Ishikawa (cell line): ENCODE data around the gene USH1C.

Experiments
- CEBPB ChIP-seq: IDR thresholded peaks from 2 replicates; pipeline ENCODE4 v1.6.1; 2012
- CREB1 ChIP-seq: IDR thresholded peaks from 2 replicates; pipeline ENCODE4 v1.6.1; 2012; ENCODE audit warnings: low read depth
- EGR1 ChIP-seq: IDR thresholded peaks from 2 replicates; pipeline ENCODE4 v1.6.1; 2012
- EP300 ChIP-seq: IDR thresholded peaks from 2 replicates; pipeline ENCODE4 v1.6.1; 2012; ENCODE audit warnings: borderline replicate concordance
- FOXM1 ChIP-seq: IDR thresholded peaks from 2 replicates; pipeline ENCODE4 v1.6.1; 2012; ENCODE audit warnings: low read depth, borderline replicate concordance
- MAX ChIP-seq: IDR thresholded peaks from 2 replicates; pipeline ENCODE4 v1.6.1; 2012
- NFIC ChIP-seq: IDR thresholded peaks from 2 replicates; pipeline ENCODE4 v1.6.1; 2012
- RAD21 ChIP-seq: IDR thresholded peaks from 2 replicates; pipeline ENCODE4 v1.6.1; 2012; ENCODE audit warnings: low read depth
- TAF1 ChIP-seq: IDR thresholded peaks from 2 replicates; pipeline ENCODE4 v1.6.1; 2012; ENCODE audit warnings: low read depth, mild to moderate bottlenecking
- TCF12 ChIP-seq: IDR thresholded peaks from 2 replicates; pipeline ENCODE4 v1.6.1; 2012; ENCODE audit warnings: low read depth
- TEAD4 ChIP-seq: IDR thresholded peaks from 2 replicates; pipeline ENCODE4 v1.6.1; 2012
- USF1 ChIP-seq: IDR thresholded peaks from 2 replicates; pipeline ENCODE4 v1.6.1; 2012
- YY1 ChIP-seq: IDR thresholded peaks from 2 replicates; pipeline ENCODE4 v1.6.1; 2012; ENCODE audit warnings: low read depth
- ZBTB7A ChIP-seq: IDR thresholded peaks from 2 replicates; pipeline ENCODE4 v1.6.1; 2012; ENCODE audit warnings: low read depth
- TF ChIP-seq, protein P1 (sequence below): IDR thresholded peaks from 2 replicates; pipeline ENCODE4 v1.6.1; 2012; ENCODE audit warnings: low read depth, mild to moderate bottlenecking

USH1C gene

GRCh38 chr11:17531636-17532113 lies 12.5 kb downstream of the USH1C start:
- TF ChIP-seq CEBPB (no peak), EGR1 (no peak), NFIC (no peak), YY1 (no peak), RAD21 (no peak), TEAD4 (no peak), TAF1 (no peak), USF1 (no peak), CREB1 (no peak), FOXM1 (no peak)
- TF ChIP-seq, protein P1, sequence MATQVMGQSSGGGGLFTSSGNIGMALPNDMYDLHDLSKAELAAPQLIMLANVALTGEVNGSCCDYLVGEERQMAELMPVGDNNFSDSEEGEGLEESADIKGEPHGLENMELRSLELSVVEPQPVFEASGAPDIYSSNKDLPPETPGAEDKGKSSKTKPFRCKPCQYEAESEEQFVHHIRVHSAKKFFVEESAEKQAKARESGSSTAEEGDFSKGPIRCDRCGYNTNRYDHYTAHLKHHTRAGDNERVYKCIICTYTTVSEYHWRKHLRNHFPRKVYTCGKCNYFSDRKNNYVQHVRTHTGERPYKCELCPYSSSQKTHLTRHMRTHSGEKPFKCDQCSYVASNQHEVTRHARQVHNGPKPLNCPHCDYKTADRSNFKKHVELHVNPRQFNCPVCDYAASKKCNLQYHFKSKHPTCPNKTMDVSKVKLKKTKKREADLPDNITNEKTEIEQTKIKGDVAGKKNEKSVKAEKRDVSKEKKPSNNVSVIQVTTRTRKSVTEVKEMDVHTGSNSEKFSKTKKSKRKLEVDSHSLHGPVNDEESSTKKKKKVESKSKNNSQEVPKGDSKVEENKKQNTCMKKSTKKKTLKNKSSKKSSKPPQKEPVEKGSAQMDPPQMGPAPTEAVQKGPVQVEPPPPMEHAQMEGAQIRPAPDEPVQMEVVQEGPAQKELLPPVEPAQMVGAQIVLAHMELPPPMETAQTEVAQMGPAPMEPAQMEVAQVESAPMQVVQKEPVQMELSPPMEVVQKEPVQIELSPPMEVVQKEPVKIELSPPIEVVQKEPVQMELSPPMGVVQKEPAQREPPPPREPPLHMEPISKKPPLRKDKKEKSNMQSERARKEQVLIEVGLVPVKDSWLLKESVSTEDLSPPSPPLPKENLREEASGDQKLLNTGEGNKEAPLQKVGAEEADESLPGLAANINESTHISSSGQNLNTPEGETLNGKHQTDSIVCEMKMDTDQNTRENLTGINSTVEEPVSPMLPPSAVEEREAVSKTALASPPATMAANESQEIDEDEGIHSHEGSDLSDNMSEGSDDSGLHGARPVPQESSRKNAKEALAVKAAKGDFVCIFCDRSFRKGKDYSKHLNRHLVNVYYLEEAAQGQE, result no peak

GRCh38 chr11:17531071-17531600 lies 13.1 kb downstream of the USH1C start:
- TF ChIP-seq RAD21 (no peak), CREB1 (no peak), FOXM1 (no peak), MAX (no peak), USF1 (no peak), EGR1 (no peak), NFIC (no peak)
- TF ChIP-seq, protein P1, result no peak

GRCh38 chr11:17529844-17530185 lies 14.4 kb downstream of the USH1C start:
- TF ChIP-seq CEBPB (no peak), ZBTB7A (no peak), FOXM1 (no peak), TCF12 (no peak), TAF1 (no peak), USF1 (no peak), EGR1 (no peak), MAX (no peak), YY1 (no peak), TEAD4 (no peak), EP300 (no peak), RAD21 (no peak), CREB1 (no peak), NFIC (no peak)
- TF ChIP-seq, protein P1, result no peak

DNA sequence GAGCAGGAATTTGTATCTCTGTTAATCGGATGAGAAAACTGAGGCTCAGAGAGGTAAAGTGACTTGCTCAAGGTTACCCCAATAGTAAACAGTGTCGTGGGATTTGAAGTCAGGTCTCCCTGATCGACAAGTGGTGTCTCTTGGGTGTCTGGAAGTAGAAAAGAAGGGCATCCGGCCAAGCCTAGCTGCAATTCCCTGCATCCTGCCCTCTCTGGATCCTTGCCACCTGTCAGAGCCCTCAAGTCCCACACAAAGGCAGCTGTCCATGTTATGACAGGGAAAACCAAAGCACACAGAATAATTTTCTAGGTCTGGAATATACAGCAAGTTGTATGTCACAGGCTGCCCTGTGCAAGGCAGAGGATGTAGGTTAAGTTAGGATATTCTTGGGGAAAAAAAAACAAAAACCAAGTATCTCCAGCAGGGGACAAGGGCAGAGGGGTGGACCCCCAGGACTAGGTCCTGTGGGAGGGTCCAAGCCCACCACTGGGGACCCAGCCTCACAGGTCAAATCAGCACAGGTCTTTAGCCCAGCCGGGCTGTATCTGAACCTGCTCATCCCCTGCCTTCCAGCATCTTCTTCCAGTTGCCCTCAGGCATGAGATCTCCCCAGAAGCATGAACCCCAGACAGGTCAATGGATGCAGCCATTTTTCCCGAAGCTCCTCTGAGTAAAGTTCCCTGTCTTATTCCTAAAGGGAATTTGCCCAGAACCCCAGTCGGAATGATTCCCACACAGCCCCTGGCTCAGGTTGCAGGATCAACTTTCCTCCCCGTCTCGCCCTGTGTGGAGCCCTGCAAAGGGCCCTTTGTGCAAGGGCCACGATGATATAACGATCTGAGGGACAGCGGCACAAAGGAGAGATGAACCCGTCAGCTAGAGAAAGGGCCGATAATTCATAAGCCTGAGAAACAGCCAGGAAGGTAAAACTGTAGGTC lies 15.0 kb downstream of the USH1C start:
- TF ChIP-seq ZBTB7A, result no peak
- no peak for TF ChIP-seq MAX
- no peak for TF ChIP-seq EP300
- no peak for TF ChIP-seq RAD21
- no peak for TF ChIP-seq YY1
- no peak for TF ChIP-seq EGR1
- TF ChIP-seq FOXM1, result no peak
- TF ChIP-seq CREB1, result no peak
- no peak for TF ChIP-seq NFIC
- TF ChIP-seq TEAD4, result no peak
- TF ChIP-seq, protein P1, result no peak
- TF ChIP-seq TCF12, result no peak
- TF ChIP-seq CEBPB, result no peak
- TF ChIP-seq USF1, result no peak
